GM19351 (cell line): ENCODE data around the gene CPB1.

Experiments
- ATAC-seq: cut with Tn5 transposase; IDR thresholded peaks from one replicate; pipeline ENCODE4 v1.9.1; 2021; ENCODE audit warnings: mild to moderate bottlenecking, moderate library complexity; ENCODE audit not compliant: unreplicated experiment

The CPB1 gene

DNA sequence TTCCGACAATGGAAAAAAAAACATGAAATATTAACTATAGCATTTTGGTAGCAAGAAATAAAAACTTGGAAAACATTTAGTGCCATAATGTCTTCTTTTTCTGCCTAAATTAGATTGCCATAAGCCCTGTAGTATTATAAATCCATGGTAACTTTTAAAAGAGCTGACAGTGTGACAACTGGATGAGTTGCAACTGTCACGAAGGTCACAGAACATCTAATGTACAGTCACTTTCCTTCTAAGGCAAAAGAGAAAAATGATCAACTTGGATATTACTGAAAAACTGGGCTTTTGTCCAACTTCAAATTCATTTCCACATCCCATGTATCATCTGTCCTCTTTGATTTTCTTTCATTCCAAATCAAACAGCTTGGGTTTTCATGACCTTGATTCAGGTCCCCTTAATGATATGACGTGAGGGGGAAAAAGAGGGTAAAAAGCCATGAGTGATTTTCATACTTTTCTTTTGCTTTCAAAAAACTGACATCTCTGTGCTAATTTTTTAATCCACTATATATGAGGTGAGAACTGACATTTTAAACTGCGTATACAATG is 602 bp downstream of the CPB1 start:
- no peak for ATAC-seq

- ATAC-seq: no peak
These were observed 2.3 kb downstream of the CPB1 start for GRCh38 chr3:148829926-148830325.

GRCh38 chr3:148833223-148833622 is 5.6 kb downstream of the CPB1 start:
- ATAC-seq: no peak

DNA sequence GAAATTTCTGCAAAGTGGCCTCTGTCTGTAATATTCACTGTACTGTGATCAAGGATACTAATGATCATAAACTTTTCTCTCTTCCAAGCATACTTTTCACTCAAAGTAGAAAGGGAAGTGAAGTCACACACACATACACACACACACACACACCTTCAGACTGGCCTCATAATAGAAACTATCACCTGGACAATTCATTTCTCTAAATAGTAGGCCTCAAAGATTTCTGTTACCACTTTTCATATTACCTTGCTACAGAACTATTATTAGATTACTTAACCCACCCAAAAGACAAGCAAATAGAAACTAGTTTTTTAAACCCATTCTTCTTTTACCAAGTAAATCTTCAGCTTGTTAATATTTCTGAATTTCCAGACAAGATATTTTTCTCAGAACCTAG is 12.2 kb downstream of the CPB1 start:
- peak; percentile 81 for ATAC-seq

DNA sequence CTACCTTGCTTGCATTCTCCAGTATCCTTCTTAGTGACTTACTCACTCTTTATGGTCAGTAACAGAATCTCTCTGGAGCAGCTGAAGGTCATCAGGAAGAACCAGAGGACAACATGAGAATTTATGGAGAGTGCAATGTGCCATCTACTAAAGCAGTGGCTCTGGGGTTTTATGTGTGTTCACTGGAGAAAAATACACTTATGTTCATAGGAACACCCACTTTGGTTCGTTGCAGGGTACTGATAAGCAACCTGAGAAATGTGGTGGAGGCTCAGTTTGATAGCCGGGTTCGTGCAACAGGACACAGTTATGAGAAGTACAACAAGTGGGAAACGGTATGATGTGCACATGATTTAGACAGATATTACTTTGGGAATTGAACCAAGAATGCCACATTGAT is 12.8 kb downstream of the CPB1 start:
- ATAC-seq: no peak

DNA sequence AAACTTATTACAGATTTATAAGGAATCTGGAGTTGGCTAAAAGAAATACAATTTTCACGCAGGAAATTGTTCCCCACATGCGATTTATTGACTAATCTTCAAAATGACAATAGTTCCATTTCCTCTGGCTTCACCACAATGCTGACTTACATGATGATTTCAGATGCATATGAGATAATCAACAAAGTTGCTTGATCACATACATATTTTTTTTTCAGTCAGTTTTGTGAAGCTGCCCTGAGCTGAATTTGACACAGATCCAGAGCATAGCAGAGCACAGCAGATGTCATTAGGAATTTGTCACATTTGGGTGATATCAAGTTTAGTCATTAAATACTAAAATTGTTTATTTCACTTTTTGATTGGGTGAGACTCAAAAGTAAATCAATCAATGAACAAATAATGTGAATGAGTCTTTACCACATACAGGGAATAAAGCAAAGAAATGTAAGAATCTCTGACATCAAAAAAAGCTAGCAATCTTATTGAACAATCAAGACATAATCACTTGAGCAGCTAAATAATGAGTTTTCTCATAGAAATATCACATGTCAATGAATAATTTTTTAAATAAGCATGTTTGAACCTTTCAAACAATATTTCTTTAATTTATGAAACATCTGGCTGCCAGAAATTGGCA is 18.3 kb downstream of the CPB1 start:
- no peak for ATAC-seq

DNA sequence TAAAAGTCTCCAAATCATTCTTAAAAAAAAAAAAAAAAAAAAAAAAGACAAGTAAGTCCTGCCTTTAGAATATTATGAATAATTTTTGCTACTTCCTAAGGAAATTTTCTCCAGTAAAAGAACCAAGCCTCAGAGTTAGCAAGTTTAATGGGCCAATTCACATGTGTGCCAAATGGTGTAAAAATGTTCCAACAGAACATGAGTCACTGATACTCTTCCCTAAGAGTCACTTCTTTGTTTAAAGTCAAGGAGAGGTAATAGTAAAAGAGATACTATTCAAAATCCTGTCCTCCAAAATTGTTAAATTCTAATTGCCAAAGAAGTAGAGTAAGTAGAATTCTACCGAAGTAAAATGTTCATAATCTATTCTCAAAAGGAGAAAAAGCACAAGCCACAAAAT is 19.7 kb downstream of the CPB1 start:
- ATAC-seq: no peak

GRCh38 chr3:148848410-148848809 is 20.8 kb downstream of the CPB1 start:
- no peak for ATAC-seq

DNA sequence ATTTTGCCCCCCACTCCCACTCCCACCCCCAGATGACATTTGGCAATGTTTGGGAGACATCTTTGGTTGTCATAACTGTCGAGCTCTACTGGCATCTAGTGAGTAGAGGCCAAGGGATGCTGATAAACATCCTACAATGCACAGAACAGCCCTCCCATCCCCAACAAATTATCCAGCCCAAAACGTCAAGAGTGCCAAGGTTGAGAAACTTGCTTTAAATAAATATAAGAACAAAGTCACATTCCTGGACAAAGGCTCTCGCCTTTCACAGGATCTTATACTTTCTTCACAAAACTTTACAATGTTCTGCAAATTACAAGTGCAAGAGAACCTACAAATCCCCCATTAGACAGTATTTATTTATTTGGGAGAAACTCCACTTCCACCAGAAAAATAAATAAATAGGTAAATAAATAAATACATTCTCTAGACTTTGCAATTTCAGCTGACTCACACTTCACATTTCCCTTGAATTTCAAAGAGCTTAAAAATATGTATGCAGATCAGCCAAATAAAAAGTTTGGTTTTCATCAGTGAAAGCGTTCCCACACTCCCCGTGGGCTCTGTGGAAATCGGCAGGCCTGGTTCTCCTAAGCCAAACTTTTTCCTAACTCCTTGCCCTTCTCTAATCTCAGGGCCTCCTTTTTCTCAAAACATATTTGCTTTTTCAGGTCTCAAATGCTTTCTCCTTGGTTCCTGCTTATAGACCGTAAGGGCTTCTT is 24.8 kb downstream of the CPB1 start:
- ATAC-seq: no peak

DNA sequence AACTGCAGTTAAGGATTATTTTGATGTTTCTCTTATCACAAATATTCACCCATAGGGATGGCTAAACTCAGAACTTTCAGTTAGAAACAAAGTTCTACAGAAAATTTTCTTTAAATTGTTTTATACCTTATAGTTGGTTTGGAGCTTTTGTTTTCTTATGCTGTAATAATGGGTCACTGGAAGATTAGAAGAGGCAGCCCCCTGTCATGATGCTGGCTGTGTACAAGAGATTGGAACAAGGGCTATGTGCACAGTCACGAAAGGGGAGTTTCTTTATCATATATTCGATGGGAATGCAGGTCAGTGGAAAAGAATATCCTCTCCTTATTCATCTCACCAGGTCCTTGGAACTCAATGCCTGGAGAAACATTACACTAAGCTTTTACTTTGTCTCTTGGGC is 25.5 kb downstream of the CPB1 start:
- no peak for ATAC-seq

DNA sequence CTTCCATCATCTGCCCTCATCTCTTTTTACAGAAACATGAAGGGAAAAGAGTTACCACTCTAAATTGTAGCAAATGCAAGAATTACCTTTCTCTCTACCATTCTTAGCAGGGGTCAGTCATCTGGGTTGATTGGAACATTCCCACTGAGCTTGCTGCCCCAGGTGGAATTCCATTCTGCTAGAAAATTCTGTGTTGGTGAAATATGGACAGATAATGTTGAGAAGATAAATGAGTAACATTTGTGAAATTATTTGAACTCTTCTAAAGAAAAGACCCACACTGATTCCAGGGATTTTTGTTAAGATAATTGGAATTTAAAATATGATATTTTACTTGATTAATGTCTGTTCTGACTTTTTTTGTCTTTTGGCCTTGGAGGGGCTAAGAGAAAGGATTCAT is 26.4 kb downstream of the CPB1 start:
- no peak for ATAC-seq

- no peak for ATAC-seq
These were observed 28.8 kb downstream of the CPB1 start for GRCh38 chr3:148856384-148856783.

- ATAC-seq: no peak
These were observed 29.7 kb downstream of the CPB1 start for GRCh38 chr3:148857316-148857715.

GRCh38 chr3:148861277-148861869 is 33.8 kb downstream of the CPB1 start:
- peak; percentile 85 for ATAC-seq

DNA sequence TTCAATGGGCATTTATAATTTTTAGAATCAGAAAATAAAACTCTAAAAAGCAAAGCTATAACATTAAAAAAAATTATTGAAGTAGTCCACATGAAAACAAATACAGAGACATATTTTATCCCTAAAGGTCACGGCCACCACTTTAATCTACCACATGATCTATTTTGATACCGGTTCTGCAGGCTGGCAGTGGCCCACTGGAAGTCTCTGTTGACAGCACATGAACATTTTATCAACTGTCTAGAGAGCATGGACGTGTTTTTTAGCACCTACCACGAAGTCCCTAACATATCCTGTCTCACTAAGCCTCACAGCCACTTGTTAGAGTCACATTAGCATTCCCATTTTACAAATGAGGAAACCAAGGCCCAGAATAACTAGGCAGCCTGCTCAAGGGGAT is 35.7 kb downstream of the CPB1 start:
- ATAC-seq: no peak

GRCh38 chr3:148863814-148864213 is 36.2 kb downstream of the CPB1 start:
- ATAC-seq: no peak

DNA sequence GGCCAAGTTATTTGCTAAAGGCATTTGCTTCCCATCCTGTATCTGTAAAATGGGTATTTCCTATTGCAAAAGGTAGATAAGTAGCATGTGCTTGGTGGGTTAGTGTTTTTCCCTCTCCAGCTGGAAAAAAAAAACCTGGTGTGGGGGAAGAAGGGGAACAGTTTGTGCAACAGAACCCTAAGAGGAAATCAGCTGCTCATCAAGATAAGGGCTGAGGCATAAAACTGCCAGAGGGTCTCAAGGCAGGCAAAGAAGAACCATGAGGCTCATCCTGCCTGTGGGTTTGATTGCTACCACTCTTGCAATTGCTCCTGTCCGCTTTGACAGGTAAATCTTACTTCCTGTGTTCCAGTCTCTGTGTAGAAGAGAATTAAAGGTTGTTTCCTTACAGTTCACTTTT is 37.4 kb downstream of the CPB1 start, which contains the start of gene CPA3:
Gene CPA3 (plus strand): TSS at position 248 of the 400 bp plus-strand sequence. CDS start 12 bp downstream, at position 260.
- ATAC-seq: no peak

- ATAC-seq: no peak
These were observed 38.6 kb downstream of the CPB1 start for GRCh38 chr3:148866261-148866660.

DNA sequence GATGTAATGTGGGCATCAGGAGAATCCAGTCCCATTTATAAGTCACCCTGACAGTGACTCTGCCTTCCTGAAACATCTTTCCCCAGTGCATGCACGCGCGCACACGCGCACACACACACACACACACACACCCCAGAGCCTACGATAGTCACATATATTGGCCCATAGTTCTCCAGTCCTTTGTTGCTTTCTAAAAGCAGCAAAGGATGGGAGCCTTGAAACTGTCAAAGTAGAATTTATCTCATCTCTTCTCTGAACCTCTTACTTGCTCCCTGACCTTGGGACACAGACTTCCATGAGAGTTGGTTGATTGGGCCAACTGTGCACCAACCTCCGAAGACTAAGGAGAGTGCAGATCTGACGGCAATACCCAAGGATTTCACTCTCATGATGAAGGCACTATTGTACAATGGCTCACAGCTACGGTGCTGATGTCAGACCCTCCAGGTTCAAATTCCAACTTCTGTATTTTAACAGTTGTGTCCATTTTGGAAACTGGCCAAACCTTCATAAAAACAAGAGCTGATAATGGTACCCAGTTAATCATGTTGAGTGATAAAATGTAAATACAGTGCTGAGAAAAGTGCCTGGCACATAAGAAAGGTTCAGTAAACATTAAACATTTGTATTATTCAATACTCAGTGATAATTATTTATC is 45.8 kb downstream of the CPB1 start:
- ATAC-seq: no peak

- no peak for ATAC-seq
These were observed 46.4 kb downstream of the CPB1 start for GRCh38 chr3:148873977-148874376.

GRCh38 chr3:148878095-148878494 is 50.5 kb downstream of the CPB1 start:
- ATAC-seq: no peak
